Activated CD4-positive, CD25-positive, alpha-beta regulatory T cell (primary cell): ENCODE measurements around the gene CPT2.

Source experiments
- DNase-seq, 4 experiments: peaks; one replicate each; lab custom pipeline; 2025; lab: John Stamatoyannopoulos, UW

Gene CPT2

GRCh38 chr1:53196485-53197290, at the start of gene CPT2:
TSS of gene CPT2 (plus strand) at chr1:53196824. CDS start at chr1:53196944, 120 bp downstream.
- DNase-seq, result peak; percentile 78 to 89 (median 83)

GRCh38 chr1:53147174-53147573, 49.5 kb upstream of the CPT2 start:
- no peak for DNase-seq

- DNase-seq, result no peak
Measured at GRCh38 chr1:53148123-53148522, 48.5 kb upstream of the CPT2 start.

- no peak for DNase-seq
Measured at GRCh38 chr1:53153752-53154151, 42.9 kb upstream of the CPT2 start.

GRCh38 chr1:53154859-53155438, 41.7 kb upstream of the CPT2 start:
- no peak for DNase-seq

GRCh38 chr1:53155534-53155933, 41.1 kb upstream of the CPT2 start:
- no peak for DNase-seq

- no peak for DNase-seq
Measured at GRCh38 chr1:53155945-53156344, 40.7 kb upstream of the CPT2 start.

GRCh38 chr1:53156783-53157182, 39.8 kb upstream of the CPT2 start:
- DNase-seq, result no peak

GRCh38 chr1:53158900-53159299, 37.7 kb upstream of the CPT2 start:
- DNase-seq, result no peak

- DNase-seq, result no peak
Measured at GRCh38 chr1:53160924-53161378, 35.7 kb upstream of the CPT2 start.

- no peak for DNase-seq
Measured at GRCh38 chr1:53162621-53163020, 34.0 kb upstream of the CPT2 start.

- no peak for DNase-seq
Measured at GRCh38 chr1:53163291-53163768, 33.3 kb upstream of the CPT2 start.

GRCh38 chr1:53165408-53165961, 31.1 kb upstream of the CPT2 start:
- no peak for DNase-seq

GRCh38 chr1:53166366-53166765, 30.3 kb upstream of the CPT2 start:
- no peak for DNase-seq

- DNase-seq, result no peak
Measured at GRCh38 chr1:53166912-53167311, 29.7 kb upstream of the CPT2 start.

GRCh38 chr1:53172426-53173128, 24.0 kb upstream of the CPT2 start:
- no peak for DNase-seq

GRCh38 chr1:53174971-53175913, 21.4 kb upstream of the CPT2 start:
- DNase-seq, result no peak

GRCh38 chr1:53176452-53177208, 20.0 kb upstream of the CPT2 start:
- DNase-seq, result no peak

GRCh38 chr1:53180226-53180625, 16.4 kb upstream of the CPT2 start:
- DNase-seq, result no peak

GRCh38 chr1:53180951-53181350, 15.7 kb upstream of the CPT2 start:
- no peak for DNase-seq
